Measurements from ENCODE around the gene SRA1. TPM values are rescaled to one million over a fixed set of nuclear protein-coding genes. Genes with fewer than 3 reads are reported as not detected.

The SRA1 gene
- total and polyA plus RNA-seq, 2 of the 13 experiments (the other 11 are each of a cell fraction or from before 2014, with no cell fraction given), result 14.2 to 32.8 TPM

DNA sequence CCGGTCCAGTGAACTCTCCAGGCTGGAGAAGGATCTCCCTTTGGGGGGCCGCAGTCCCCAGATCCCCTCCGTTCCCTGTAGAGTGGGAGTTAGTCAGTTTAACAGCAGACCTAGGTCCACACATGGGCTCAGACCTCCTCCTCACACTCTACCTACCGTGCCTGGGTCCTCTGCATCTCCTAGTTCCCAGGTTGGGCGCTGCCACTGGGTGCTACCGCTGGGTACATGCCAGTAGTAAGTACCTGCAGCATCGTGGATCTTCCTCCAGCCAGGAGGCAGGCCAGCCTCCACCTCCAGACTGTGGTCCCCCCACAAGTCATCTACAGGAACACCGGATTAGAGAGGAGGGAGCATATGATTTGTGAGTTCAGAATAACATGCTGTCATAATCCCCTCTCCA, 6.3 kb upstream of the SRA1 start:
- no peaks in the 10 kb centered on the region for H3K9me3 ChIP-seq (ENCODE audit: low read length)
- H3K4me3 ChIP-seq (replicated peaks in 1 of 3; ENCODE audit: insufficient read depth in 1 of 3, low read depth in 2 of 3, low read length in 3 of 3), result peak overlapping the region; percentile 43 to 70 (median 46); a peak in 5 of 6 replicates
- H3K36me3 ChIP-seq (replicated peaks in 1 of 2; ENCODE audit: control insufficient read depth in 1 of 2, insufficient read depth in 2 of 2, low read length in 2 of 2), result no peaks in the 10 kb centered on the region
- no peaks in the 10 kb centered on the region for H3K79me2 ChIP-seq (ENCODE audit: insufficient read depth, low read length)
- no TSS peak for BruUV-seq (replicated peaks)
- peak overlapping the region; percentile 19; the same call in 1 of the 2 replicates for H3K9ac ChIP-seq (ENCODE audit: insufficient read depth, low read depth, low read length)
- H4K20me1 ChIP-seq (ENCODE audit: insufficient read depth, low read length), result no peaks in the 10 kb centered on the region
- H2AFZ ChIP-seq (ENCODE audit: low read length), result peak overlapping the region; percentile 48
- ChIA-PET POLR2A (interaction anchor here (0.9 to 1.5 kb wide), 4 partner anchors 17 to 162 kb away, joined by 3 to 11 read pairs (median 6); partner anchors contain the start of genes EIF4EBP3, IK and NDUFA2), CTCF (ENCODE audit: low intra/inter-chr PET ratio, low total read pairs) (no interaction called here)
- DNase-seq (ENCODE audit: low spot score) (no peak), FAIRE-seq (no peak), ATAC-seq (peak; percentile 8; the same call in 2 of the 3 replicates)
- H3K27me3 ChIP-seq (ENCODE audit: control insufficient read depth in 1 of 2, insufficient read depth in 2 of 2, low read length in 2 of 2), result peaks cover 0 to 5% of the 10 kb centered on the region in 2 experiments; a peak in 1 of 5 replicates
- 38% methylated on average over 7 of the region's 8 CpGs for WGBS (ENCODE audit: low lambda C conversion rate)
- peak overlapping the region; percentile 90 for H3K4me2 ChIP-seq (ENCODE audit: low read depth, low read length)
- intact Hi-C loops (cut with micrococcal nuclease; ENCODE audit: unreplicated experiment) (no loop called here), in situ Hi-C loops (cut with HindIII; ENCODE audit: extremely low pct_ligation_motif_present, low pct_unique_long_range_greater_than_20kb) (loop anchor here (5.0 to 10.0 kb wide), 2 partner anchors 69 to 161 kb away; partner anchors contain the start of gene CD14)
- peaks cover 18% of the 10 kb centered on the region for H3K4me1 ChIP-seq (ENCODE audit: insufficient read depth, low read length)
- TF ChIP-seq ZMYM3 (CRISPR knock-in tag; IDR thresholded peaks at IDR 0.05) (no peak), SMYD3 (CRISPR knock-in tag; IDR thresholded peaks at IDR 0.05) (no peak), ZNF263 (CRISPR knock-in tag; IDR thresholded peaks at IDR 0.05) (no peak), SETDB1 (CRISPR knock-in tag; IDR thresholded peaks at IDR 0.05; ENCODE audit: borderline replicate concordance) (no peak), IRF2 (CRISPR knock-in tag; IDR thresholded peaks at IDR 0.05) (no peak), ZNF234 (CRISPR knock-in tag; conservative IDR thresholded peaks at IDR 0.05) (no peak), TMF1 (CRISPR knock-in tag; IDR thresholded peaks at IDR 0.05; ENCODE audit: low read depth) (no peak)
- TF ChIP-seq, protein P1, sequence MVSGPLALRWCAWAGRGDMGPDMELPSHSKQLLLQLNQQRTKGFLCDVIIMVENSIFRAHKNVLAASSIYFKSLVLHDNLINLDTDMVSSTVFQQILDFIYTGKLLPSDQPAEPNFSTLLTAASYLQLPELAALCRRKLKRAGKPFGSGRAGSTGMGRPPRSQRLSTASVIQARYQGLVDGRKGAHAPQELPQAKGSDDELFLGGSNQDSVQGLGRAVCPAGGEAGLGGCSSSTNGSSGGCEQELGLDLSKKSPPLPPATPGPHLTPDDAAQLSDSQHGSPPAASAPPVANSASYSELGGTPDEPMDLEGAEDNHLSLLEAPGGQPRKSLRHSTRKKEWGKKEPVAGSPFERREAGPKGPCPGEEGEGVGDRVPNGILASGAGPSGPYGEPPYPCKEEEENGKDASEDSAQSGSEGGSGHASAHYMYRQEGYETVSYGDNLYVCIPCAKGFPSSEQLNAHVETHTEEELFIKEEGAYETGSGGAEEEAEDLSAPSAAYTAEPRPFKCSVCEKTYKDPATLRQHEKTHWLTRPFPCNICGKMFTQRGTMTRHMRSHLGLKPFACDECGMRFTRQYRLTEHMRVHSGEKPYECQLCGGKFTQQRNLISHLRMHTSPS (CRISPR knock-in tag; IDR thresholded peaks at IDR 0.05; ENCODE audit: low read depth), result no peak
- TF ChIP-seq, protein P2, sequence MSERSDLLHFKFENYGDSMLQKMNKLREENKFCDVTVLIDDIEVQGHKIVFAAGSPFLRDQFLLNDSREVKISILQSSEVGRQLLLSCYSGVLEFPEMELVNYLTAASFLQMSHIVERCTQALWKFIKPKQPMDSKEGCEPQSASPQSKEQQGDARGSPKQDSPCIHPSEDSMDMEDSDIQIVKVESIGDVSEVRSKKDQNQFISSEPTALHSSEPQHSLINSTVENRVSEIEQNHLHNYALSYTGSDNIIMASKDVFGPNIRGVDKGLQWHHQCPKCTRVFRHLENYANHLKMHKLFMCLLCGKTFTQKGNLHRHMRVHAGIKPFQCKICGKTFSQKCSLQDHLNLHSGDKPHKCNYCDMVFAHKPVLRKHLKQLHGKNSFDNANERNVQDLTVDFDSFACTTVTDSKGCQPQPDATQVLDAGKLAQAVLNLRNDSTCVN (CRISPR knock-in tag; IDR thresholded peaks at IDR 0.05; ENCODE audit: borderline replicate concordance), result no peak
- TF ChIP-seq, protein P3, sequence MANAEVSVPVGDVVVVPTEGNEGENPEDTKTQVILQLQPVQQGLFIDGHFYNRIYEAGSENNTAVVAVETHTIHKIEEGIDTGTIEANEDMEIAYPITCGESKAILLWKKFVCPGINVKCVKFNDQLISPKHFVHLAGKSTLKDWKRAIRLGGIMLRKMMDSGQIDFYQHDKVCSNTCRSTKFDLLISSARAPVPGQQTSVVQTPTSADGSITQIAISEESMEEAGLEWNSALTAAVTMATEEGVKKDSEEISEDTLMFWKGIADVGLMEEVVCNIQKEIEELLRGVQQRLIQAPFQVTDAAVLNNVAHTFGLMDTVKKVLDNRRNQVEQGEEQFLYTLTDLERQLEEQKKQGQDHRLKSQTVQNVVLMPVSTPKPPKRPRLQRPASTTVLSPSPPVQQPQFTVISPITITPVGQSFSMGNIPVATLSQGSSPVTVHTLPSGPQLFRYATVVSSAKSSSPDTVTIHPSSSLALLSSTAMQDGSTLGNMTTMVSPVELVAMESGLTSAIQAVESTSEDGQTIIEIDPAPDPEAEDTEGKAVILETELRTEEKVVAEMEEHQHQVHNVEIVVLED (CRISPR knock-in tag; IDR thresholded peaks at IDR 0.05; ENCODE audit: borderline replicate concordance), result no peak
- no peak overlapping the region for H3K27ac ChIP-seq (ENCODE audit: extremely low read length, insufficient read depth, low read length)

Measured in HepG2 (cell line).